Breast epithelium (tissue), 3 donors: ENCODE data around the gene ECM1.
A peak's percentile ranks its signal among the peaks of the same experiment; 100 is the strongest.

Experiments
- POLR2A ChIP-seq: fragments of 450-650 bp; IDR thresholded peaks from one replicate; pipeline ENCODE4 v1.6.1; 2016; ENCODE audit warnings: antibody characterized with exemption, mild to moderate bottlenecking, moderate library complexity
- TF ChIP-seq, protein P1 (sequence below), 3 donors: fragments of 450-650 bp; IDR thresholded peaks; one replicate each; pipeline ENCODE4 v1.5.1; 2016 to 2017; ENCODE audit warnings: antibody characterized with exemption in 3 of 3, mild to moderate bottlenecking in 3 of 3, moderate library complexity in 3 of 3

DNA sequence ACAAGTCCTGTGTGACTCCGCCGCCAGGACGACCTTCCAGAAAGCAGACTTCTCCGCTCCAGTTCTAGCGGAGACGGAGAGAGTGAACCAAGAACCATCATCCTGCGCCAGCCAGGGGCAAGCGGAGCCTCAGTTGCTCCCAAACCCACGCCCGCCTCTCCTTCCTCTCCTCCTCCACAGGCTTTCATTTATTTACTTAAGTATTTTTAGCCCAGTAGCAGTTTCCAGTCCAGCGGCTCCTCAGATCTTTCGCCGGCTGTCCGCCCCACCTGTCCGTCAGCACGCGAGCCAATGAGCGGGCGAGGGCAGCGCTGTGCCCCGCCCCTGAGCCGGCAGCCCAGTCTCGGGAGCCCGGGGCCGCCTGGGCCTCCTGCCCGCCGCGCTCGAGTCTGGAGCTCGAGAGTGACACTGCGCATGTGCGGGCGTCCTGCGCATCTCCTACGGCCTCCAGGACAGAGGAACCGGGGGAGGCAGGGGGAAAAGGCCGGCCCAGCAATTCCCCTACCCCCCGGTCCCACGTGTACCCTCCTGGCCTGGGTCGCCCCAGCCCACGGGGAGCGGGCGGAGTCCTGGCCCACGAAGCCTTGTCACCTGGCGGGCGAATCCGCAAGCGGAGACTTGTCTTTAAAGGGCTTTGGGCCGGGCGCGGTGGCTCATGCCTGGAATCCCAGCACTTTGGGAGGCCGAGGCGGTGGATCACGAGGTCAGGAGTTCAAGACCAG is 7.6 kb downstream of the ECM1 start, which contains the start of gene FALEC:
- TF ChIP-seq, protein P1, sequence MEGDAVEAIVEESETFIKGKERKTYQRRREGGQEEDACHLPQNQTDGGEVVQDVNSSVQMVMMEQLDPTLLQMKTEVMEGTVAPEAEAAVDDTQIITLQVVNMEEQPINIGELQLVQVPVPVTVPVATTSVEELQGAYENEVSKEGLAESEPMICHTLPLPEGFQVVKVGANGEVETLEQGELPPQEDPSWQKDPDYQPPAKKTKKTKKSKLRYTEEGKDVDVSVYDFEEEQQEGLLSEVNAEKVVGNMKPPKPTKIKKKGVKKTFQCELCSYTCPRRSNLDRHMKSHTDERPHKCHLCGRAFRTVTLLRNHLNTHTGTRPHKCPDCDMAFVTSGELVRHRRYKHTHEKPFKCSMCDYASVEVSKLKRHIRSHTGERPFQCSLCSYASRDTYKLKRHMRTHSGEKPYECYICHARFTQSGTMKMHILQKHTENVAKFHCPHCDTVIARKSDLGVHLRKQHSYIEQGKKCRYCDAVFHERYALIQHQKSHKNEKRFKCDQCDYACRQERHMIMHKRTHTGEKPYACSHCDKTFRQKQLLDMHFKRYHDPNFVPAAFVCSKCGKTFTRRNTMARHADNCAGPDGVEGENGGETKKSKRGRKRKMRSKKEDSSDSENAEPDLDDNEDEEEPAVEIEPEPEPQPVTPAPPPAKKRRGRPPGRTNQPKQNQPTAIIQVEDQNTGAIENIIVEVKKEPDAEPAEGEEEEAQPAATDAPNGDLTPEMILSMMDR (IDR thresholded peaks at IDR 0.05), result peak in 2 of 3 donors; percentile 22 to 30
- no peak for TF ChIP-seq POLR2A
